ENCODE data around the gene ESPN. TPM values are rescaled to one million over a fixed set of nuclear protein-coding genes. Genes with fewer than 3 reads are reported as not detected.

Gene ESPN
- total and polyA plus RNA-seq, 2 of the 4 experiments (the other 2 are of a cell fraction), result under 0.01 to 0.02 TPM

- TF ChIP-seq ELK1 (IDR thresholded peaks at IDR 0.05; ENCODE audit: borderline replicate concordance, low read depth, low read length) (no peak), CEBPB (IDR thresholded peaks at IDR 0.05; ENCODE audit: low read depth, low read length) (no peak), USF2 (IDR thresholded peaks at IDR 0.05; ENCODE audit: low read depth, low read length) (no peak), RCOR1 (IDR thresholded peaks at IDR 0.05; ENCODE audit: insufficient replicate concordance, low read length) (no peak), SMC3 (IDR thresholded peaks at IDR 0.05; ENCODE audit: low read depth, low read length) (no peak)
Measured at GRCh38 chr1:6462412-6463119, 38.0 kb downstream of the ESPN start (continued).
